SK-N-SH treated with all-trans-retinoic acid at 6 μM for 48 hours (cell line): ENCODE results near the gene ADARB2.

Experiments
- ATAC-seq: fragments of 200-7000 bp; cut with Tn5 transposase; 3 replicates; pipeline ENCODE4 v1.9.1; 2020; ENCODE audit warnings: mild to moderate bottlenecking, moderate library complexity
- ARNTL ChIP-seq: fragments of 450-650 bp; formaldehyde crosslinking; IDR thresholded peaks from 2 replicates; pipeline ENCODE4 v1.5.0; 2020; ENCODE audit warnings: low read depth, mild to moderate bottlenecking, moderate library complexity, borderline replicate concordance
- BACH2 ChIP-seq: fragments of 250-450 bp; sonication (Bioruptor Pico); IDR thresholded peaks from 2 replicates; pipeline ENCODE4 v1.9.0; 2021; ENCODE audit warnings: mild to moderate bottlenecking, borderline replicate concordance
- CSDC2 ChIP-seq: fragments of 250-450 bp; sonication (Bioruptor Pico); IDR thresholded peaks from 2 replicates; pipeline ENCODE4 v1.5.0; 2020; ENCODE audit warnings: mild to moderate bottlenecking, moderate library complexity
- ESRRG ChIP-seq: fragments of 250-450 bp; sonication (Bioruptor Pico); IDR thresholded peaks from 2 replicates; pipeline ENCODE4 v1.6.1; 2021; ENCODE audit warnings: mild to moderate bottlenecking
- GLIS3 ChIP-seq: fragments of 250-450 bp; sonication (Bioruptor Pico); IDR thresholded peaks from 2 replicates; pipeline ENCODE4 v1.5.0; 2020; ENCODE audit warnings: mild to moderate bottlenecking, moderate library complexity
- ISL1 ChIP-seq: fragments of 250-450 bp; sonication (Bioruptor Pico); IDR thresholded peaks from 2 replicates; pipeline ENCODE4 v2.1.2; 2022; ENCODE audit warnings: mild to moderate bottlenecking, moderate library complexity
- OSR1 ChIP-seq: fragments of 250-450 bp; sonication (Bioruptor Pico); IDR thresholded peaks from 2 replicates; pipeline ENCODE4 v1.8.0; 2022; ENCODE audit warnings: moderate library complexity, mild to moderate bottlenecking, inconsistent platforms
- POU6F1 ChIP-seq: fragments of 250-450 bp; sonication (Bioruptor Pico); IDR thresholded peaks from 2 replicates; pipeline ENCODE4 v1.8.0; 2021; ENCODE audit warnings: low read depth, mild to moderate bottlenecking, moderate library complexity, borderline replicate concordance
- PPARA ChIP-seq: fragments of 250-450 bp; sonication (Bioruptor Pico); IDR thresholded peaks from 2 replicates; pipeline ENCODE4 v1.5.0; 2020; ENCODE audit warnings: mild to moderate bottlenecking, borderline replicate concordance
- RARB ChIP-seq: fragments of 250-450 bp; sonication (Bioruptor Pico); IDR thresholded peaks from 2 replicates; pipeline ENCODE4 v1.8.0; 2021; ENCODE audit warnings: mild to moderate bottlenecking, moderate library complexity
- TCF4 ChIP-seq: fragments of 250-450 bp; sonication (Bioruptor Pico); IDR thresholded peaks from 2 replicates; pipeline ENCODE4 v1.8.0; 2021; ENCODE audit warnings: mild to moderate bottlenecking, moderate library complexity, borderline replicate concordance
- TOX ChIP-seq: fragments of 250-450 bp; sonication (Bioruptor Pico); IDR thresholded peaks from 2 replicates; pipeline ENCODE4 v1.8.0; 2021; ENCODE audit warnings: mild to moderate bottlenecking, moderate library complexity, borderline replicate concordance
- ZC3H10 ChIP-seq: fragments of 250-450 bp; sonication (Bioruptor Pico); IDR thresholded peaks from 2 replicates; pipeline ENCODE4 v1.5.1; 2021; ENCODE audit warnings: mild to moderate bottlenecking, moderate library complexity
- ZFP3 ChIP-seq: fragments of 250-450 bp; sonication (Bioruptor Pico); IDR thresholded peaks from 2 replicates; pipeline ENCODE4 v1.5.0; 2020; ENCODE audit warnings: mild to moderate bottlenecking, moderate library complexity
- ZFP30 ChIP-seq: fragments of 450-650 bp; formaldehyde crosslinking; IDR thresholded peaks from 2 replicates; pipeline ENCODE4 v1.5.0; 2022; ENCODE audit warnings: mild to moderate bottlenecking, moderate library complexity
- ZNF565 ChIP-seq: fragments of 450-650 bp; formaldehyde crosslinking; conservative IDR thresholded peaks from 2 replicates; pipeline ENCODE4 v1.5.0; 2020; ENCODE audit warnings: low read depth, mild to moderate bottlenecking, moderate library complexity
- ZNF70 ChIP-seq: fragments of 450-650 bp; formaldehyde crosslinking; IDR thresholded peaks from 2 replicates; pipeline ENCODE4 v1.5.0; 2020; ENCODE audit warnings: mild to moderate bottlenecking, moderate library complexity
- ZNF8 ChIP-seq: fragments of 450-650 bp; formaldehyde crosslinking; IDR thresholded peaks from 2 replicates; pipeline ENCODE4 v1.5.0; 2020; ENCODE audit warnings: mild to moderate bottlenecking, moderate library complexity
- TF ChIP-seq, protein P1 (sequence below): fragments of 250-450 bp; sonication (Bioruptor Pico); IDR thresholded peaks from 2 replicates; pipeline ENCODE4 v1.8.0; 2020; ENCODE audit warnings: mild to moderate bottlenecking, moderate library complexity, borderline replicate concordance
- TF ChIP-seq, protein P2 (sequence below): fragments of 250-450 bp; sonication (Bioruptor Pico); IDR thresholded peaks from 2 replicates; pipeline ENCODE4 v1.5.0; 2020; ENCODE audit warnings: mild to moderate bottlenecking, moderate library complexity
- TF ChIP-seq, protein P3 (sequence below): fragments of 250-450 bp; sonication (Bioruptor Pico); IDR thresholded peaks from 2 replicates; pipeline ENCODE4 v1.5.1; 2020; ENCODE audit warnings: low read depth, mild to moderate bottlenecking, moderate library complexity

ADARB2 gene

GRCh38 chr10:1394155-1394912, 343.0 kb downstream of the ADARB2 start (continued):
- TF ChIP-seq ZNF8 (CRISPR knock-in tag), result no peak
- no peak for TF ChIP-seq ZFP3 (CRISPR knock-in tag)
- no peak for TF ChIP-seq GLIS3
- TF ChIP-seq ZC3H10 (CRISPR knock-in tag), result no peak
- no peak for TF ChIP-seq RARB (CRISPR knock-in tag)

- TF ChIP-seq, protein P1, sequence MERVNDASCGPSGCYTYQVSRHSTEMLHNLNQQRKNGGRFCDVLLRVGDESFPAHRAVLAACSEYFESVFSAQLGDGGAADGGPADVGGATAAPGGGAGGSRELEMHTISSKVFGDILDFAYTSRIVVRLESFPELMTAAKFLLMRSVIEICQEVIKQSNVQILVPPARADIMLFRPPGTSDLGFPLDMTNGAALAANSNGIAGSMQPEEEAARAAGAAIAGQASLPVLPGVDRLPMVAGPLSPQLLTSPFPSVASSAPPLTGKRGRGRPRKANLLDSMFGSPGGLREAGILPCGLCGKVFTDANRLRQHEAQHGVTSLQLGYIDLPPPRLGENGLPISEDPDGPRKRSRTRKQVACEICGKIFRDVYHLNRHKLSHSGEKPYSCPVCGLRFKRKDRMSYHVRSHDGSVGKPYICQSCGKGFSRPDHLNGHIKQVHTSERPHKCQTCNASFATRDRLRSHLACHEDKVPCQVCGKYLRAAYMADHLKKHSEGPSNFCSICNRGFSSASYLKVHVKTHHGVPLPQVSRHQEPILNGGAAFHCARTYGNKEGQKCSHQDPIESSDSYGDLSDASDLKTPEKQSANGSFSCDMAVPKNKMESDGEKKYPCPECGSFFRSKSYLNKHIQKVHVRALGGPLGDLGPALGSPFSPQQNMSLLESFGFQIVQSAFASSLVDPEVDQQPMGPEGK (CRISPR knock-in tag), result no peak
- TF ChIP-seq CSDC2 (CRISPR knock-in tag) (no peak), ZFP30 (CRISPR knock-in tag) (no peak), ESRRG (CRISPR knock-in tag) (no peak), ZC3H10 (CRISPR knock-in tag) (no peak), BACH2 (no peak), GLIS3 (no peak), TOX (CRISPR knock-in tag) (no peak), PPARA (CRISPR knock-in tag) (no peak), ISL1 (CRISPR knock-in tag) (no peak), ZFP3 (CRISPR knock-in tag) (no peak)
- no peak for ATAC-seq
Observed at GRCh38 chr10:1393481-1393880, 343.8 kb downstream of the ADARB2 start.

DNA sequence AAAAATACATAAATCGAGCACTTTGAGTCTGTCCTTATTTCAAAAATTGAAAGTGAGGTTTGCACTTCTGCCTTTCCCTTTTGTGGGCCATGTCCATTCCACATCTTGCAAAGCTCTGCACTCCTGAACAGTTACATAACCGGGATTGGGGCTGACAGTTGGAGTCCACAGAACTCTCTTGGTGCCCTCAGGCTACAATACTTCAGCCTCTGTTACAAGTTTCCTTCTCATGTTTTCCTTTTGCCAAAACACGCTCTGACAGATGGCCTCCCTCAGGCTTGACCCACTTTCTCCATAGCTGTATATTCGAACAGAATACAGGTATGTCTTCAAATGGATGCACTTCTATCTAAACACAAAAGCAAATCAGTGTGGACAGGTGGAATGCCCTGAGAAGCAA, 345.2 kb downstream of the ADARB2 start:
- TF ChIP-seq ZNF565 (CRISPR knock-in tag), result no peak
- TF ChIP-seq POU6F1 (CRISPR knock-in tag), result no peak
- no peak for TF ChIP-seq ESRRG (CRISPR knock-in tag)
- TF ChIP-seq TCF4 (CRISPR knock-in tag), result no peak
- no peak for TF ChIP-seq OSR1 (CRISPR knock-in tag)
- ATAC-seq, result no peak

DNA sequence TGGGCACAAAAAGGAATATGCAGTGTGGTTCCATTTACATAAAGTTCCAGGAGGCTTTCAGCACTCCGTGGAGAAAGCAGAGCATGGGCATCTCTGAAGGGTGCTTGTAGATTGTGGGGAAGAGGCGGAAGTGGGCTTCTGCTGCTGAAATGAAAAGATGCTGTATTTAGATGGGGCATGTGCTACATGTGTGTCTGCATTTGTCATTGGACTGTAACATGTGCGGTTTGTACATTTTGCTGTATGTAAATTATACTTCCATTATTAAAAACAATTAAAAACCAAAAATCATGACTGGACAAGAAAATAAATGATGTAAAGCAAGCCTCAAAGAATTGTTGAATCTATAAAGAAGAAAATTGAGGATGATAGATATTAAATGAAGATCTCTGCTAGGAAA, 347.1 kb downstream of the ADARB2 start:
- ATAC-seq, result no peak
- TF ChIP-seq ARNTL (no peak), ZNF70 (CRISPR knock-in tag) (no peak), ESRRG (CRISPR knock-in tag) (no peak)

GRCh38 chr10:1384026-1384425, 353.3 kb downstream of the ADARB2 start:
- TF ChIP-seq ZNF565 (CRISPR knock-in tag) (no peak), CSDC2 (CRISPR knock-in tag) (no peak), TOX (CRISPR knock-in tag) (no peak), PPARA (CRISPR knock-in tag) (no peak), ZNF70 (CRISPR knock-in tag) (no peak), RARB (CRISPR knock-in tag) (no peak), ISL1 (CRISPR knock-in tag) (no peak), GLIS3 (no peak)
- TF ChIP-seq, protein P2, sequence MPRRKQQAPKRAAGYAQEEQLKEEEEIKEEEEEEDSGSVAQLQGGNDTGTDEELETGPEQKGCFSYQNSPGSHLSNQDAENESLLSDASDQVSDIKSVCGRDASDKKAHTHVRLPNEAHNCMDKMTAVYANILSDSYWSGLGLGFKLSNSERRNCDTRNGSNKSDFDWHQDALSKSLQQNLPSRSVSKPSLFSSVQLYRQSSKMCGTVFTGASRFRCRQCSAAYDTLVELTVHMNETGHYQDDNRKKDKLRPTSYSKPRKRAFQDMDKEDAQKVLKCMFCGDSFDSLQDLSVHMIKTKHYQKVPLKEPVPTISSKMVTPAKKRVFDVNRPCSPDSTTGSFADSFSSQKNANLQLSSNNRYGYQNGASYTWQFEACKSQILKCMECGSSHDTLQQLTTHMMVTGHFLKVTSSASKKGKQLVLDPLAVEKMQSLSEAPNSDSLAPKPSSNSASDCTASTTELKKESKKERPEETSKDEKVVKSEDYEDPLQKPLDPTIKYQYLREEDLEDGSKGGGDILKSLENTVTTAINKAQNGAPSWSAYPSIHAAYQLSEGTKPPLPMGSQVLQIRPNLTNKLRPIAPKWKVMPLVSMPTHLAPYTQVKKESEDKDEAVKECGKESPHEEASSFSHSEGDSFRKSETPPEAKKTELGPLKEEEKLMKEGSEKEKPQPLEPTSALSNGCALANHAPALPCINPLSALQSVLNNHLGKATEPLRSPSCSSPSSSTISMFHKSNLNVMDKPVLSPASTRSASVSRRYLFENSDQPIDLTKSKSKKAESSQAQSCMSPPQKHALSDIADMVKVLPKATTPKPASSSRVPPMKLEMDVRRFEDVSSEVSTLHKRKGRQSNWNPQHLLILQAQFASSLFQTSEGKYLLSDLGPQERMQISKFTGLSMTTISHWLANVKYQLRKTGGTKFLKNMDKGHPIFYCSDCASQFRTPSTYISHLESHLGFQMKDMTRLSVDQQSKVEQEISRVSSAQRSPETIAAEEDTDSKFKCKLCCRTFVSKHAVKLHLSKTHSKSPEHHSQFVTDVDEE (CRISPR knock-in tag), result no peak
- TF ChIP-seq, protein P3, sequence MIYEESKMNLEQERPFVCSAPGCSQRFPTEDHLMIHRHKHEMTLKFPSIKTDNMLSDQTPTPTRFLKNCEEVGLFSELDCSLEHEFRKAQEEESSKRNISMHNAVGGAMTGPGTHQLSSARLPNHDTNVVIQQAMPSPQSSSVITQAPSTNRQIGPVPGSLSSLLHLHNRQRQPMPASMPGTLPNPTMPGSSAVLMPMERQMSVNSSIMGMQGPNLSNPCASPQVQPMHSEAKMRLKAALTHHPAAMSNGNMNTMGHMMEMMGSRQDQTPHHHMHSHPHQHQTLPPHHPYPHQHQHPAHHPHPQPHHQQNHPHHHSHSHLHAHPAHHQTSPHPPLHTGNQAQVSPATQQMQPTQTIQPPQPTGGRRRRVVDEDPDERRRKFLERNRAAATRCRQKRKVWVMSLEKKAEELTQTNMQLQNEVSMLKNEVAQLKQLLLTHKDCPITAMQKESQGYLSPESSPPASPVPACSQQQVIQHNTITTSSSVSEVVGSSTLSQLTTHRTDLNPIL (CRISPR knock-in tag), result no peak
- no peak for ATAC-seq
